Rectal smooth muscle tissue (tissue), 1 donor: ENCODE measurements around the gene GNAL.

Experiments
- H3K27ac ChIP-seq: one replicate; pipeline ENCODE4 v1.7.0; 2013; ENCODE audit warnings: low read depth, low read length, inconsistent platforms
- H3K27me3 ChIP-seq: one replicate; pipeline ENCODE4 v1.7.0; 2013; ENCODE audit warnings: low read length; ENCODE audit not compliant: control insufficient read depth, insufficient read depth
- H3K36me3 ChIP-seq: one replicate; pipeline ENCODE4 v1.7.0; 2013; ENCODE audit warnings: low read length; ENCODE audit not compliant: control insufficient read depth, insufficient read depth
- H3K4me1 ChIP-seq: one replicate; pipeline ENCODE4 v1.7.0; 2013; ENCODE audit warnings: low read length; ENCODE audit not compliant: control insufficient read depth, insufficient read depth
- H3K4me3 ChIP-seq: one replicate; pipeline ENCODE4 v1.7.0; 2013; ENCODE audit warnings: low read length
- H3K9ac ChIP-seq: one replicate; pipeline ENCODE4 v1.7.0; 2013; ENCODE audit warnings: low read length

GNAL gene

DNA sequence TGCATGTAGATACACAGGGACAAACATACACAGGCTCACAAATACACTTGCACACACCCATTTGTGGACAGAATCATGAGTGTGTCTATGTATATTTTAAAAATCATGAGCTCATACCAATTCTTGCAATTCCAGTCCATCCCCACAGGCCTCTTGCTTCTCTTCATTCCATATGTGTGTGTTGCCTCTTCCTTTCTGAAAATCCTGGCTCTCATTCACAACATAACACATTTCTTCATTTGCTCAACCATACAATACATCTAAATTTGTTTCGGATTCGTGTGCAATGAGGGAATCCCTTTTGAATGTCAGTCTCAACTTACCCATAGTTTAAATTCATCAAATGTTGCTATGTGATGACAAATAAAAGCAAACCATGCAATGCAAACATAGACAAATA, 51.4 kb downstream of the GNAL start:
- H3K4me3 ChIP-seq, result no peak overlapping the region
- H3K36me3 ChIP-seq, result no peaks in the 10 kb centered on the region
- H3K9ac ChIP-seq, result no peak overlapping the region
- H3K27ac ChIP-seq, result no peak overlapping the region
- no peaks in the 10 kb centered on the region for H3K4me1 ChIP-seq
- no peaks in the 10 kb centered on the region for H3K27me3 ChIP-seq

DNA sequence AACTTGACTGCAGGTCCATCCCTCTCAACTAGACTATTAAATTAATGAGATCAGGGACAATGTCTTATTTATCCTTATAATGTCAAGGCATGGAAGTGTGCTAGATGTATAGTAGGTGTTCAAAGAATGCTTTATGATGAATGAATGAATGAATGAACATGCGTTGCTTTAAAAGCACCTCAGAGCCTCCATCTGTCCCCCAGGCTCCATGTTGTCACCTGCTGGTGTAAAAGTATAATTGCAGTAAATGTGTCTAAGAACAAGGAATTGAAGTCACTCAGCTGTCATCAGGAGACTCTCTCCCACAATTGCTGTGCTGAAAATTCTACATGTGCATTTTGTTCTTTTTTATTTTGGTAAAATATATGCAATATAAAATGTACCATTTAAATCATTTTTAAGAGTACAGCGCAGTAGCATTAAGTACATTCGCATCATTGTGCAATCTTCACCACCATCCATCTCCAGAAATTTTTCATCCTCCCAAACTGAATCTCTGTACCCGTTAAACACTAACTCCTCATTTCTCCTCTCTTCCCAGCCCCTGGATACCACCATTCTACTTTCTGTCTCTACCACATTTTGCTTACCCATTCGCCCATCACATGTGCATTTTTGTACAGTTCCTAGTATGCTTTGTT, 52.6 kb downstream of the GNAL start:
- no peaks in the 10 kb centered on the region for H3K27me3 ChIP-seq
- H3K4me1 ChIP-seq, result no peaks in the 10 kb centered on the region
- no peak overlapping the region for H3K4me3 ChIP-seq
- H3K27ac ChIP-seq, result no peak overlapping the region
- no peaks in the 10 kb centered on the region for H3K36me3 ChIP-seq
- no peak overlapping the region for H3K9ac ChIP-seq

DNA sequence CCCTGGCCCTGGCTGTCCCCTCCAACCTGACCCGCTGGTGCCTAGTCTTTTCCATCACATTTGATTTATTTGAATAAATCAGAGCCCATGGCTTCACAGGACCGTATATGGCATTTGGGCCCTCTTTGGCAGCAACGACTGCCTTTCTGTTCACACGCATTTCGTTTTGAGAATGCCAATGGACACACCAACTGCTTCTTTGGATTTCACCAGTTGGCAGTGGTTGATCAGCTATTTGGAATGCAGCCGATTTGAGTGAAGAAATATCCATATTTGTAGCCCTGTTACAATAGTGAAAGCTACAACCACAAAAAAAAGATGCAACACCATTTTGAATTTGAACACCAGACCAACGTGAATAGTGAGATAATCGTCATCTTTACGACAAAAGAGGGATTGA, 56.5 kb downstream of the GNAL start:
- no peak overlapping the region for H3K9ac ChIP-seq
- no peak overlapping the region for H3K27ac ChIP-seq
- H3K4me3 ChIP-seq, result no peak overlapping the region
- H3K27me3 ChIP-seq, result no peaks in the 10 kb centered on the region
- no peaks in the 10 kb centered on the region for H3K4me1 ChIP-seq
- no peaks in the 10 kb centered on the region for H3K36me3 ChIP-seq

DNA sequence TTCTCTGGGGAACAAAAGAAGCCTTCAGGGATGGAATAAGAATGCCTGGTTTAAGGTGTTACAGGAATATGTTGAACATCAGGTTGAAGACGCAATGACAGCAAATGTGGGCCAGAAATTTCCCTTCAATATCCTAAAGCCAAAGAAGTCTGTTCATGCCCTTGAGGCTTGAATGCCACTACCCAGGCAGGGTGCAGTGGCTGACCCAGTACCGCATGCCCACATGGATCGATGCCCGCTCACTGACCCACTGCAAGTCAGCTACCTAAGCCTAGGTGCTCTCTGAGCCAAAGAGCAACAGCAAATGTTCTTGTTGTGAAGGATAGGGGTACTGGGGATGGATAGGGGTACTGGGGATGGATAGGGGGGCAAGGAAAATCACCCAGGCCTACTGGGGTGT, 58.2 kb downstream of the GNAL start:
- Histone ChIP-seq H3K27me3 (peaks cover 6% of the 10 kb centered on the region), H3K36me3 (no peaks in the 10 kb centered on the region), H3K4me1 (no peaks in the 10 kb centered on the region), H3K9ac (no peak overlapping the region), H3K4me3 (no peak overlapping the region), H3K27ac (no peak overlapping the region)

DNA sequence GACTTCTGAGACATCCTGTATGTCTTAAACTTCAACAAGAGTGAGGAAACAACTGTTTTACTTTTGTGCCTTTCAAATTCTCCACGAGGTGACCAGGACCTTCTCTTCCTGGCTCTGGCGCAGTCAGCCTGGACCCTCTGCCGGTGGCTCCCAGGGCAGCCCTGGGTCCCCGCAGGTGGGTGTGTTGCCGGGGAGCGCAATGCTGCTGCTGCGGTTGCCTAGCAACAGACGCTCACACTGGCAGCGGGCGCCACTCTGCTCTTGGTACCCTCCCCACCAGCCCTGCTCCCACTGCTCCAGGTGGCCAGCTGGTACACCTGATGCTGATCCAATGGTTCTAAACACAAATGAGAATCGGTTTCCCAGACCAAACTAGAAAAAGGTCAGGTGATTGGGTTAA, 58.7 kb downstream of the GNAL start:
- H3K4me1 ChIP-seq, result no peaks in the 10 kb centered on the region
- H3K9ac ChIP-seq, result no peak overlapping the region
- no peak overlapping the region for H3K4me3 ChIP-seq
- H3K27ac ChIP-seq, result no peak overlapping the region
- H3K36me3 ChIP-seq, result no peaks in the 10 kb centered on the region
- peaks cover 6% of the 10 kb centered on the region for H3K27me3 ChIP-seq

DNA sequence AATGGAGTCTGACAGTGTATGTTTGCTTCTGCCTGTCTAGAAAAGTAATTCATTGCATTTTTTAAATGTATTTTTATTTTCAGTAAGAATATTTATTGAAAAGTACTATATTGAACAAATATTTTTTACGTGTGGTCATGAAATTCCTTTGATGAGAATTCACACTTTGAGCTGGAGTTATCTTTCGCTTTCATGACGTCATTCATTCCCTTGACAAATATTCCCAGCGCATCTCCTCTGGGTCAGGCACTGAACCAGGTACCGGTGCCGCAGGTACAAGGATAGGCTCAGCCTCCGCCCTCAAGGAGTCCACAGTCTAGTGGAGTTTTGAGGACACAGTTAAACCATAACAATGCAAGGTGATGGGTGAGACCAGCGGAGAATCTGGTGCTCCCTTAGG, 60.2 kb downstream of the GNAL start:
- Histone ChIP-seq H3K4me3 (no peak overlapping the region), H3K27ac (no peak overlapping the region), H3K4me1 (no peaks in the 10 kb centered on the region), H3K27me3 (peaks cover 6% of the 10 kb centered on the region), H3K9ac (no peak overlapping the region), H3K36me3 (no peaks in the 10 kb centered on the region)

DNA sequence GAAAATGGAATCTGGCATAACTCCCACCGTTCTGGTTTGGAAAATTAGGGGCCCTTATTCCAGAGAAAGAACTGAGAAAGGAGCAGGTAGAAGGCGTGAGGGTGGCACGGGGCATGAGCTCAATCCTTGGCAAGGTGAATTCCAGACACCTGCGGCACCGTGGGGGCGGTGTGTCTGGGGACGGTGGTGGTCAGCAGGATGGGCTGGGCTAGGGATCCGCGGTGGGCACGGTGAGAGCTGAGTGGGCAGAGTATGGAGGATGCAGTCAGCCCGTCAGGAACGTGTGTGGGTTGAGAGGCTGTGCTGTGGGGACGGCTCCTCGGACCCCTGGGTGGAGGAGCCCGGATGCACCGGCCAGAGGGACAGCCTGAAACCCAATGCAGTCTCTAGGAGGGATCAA, 61.1 kb downstream of the GNAL start:
- Histone ChIP-seq H3K9ac (no peak overlapping the region), H3K27me3 (peaks cover 6% of the 10 kb centered on the region), H3K36me3 (no peaks in the 10 kb centered on the region), H3K4me1 (no peaks in the 10 kb centered on the region), H3K4me3 (no peak overlapping the region), H3K27ac (no peak overlapping the region)

DNA sequence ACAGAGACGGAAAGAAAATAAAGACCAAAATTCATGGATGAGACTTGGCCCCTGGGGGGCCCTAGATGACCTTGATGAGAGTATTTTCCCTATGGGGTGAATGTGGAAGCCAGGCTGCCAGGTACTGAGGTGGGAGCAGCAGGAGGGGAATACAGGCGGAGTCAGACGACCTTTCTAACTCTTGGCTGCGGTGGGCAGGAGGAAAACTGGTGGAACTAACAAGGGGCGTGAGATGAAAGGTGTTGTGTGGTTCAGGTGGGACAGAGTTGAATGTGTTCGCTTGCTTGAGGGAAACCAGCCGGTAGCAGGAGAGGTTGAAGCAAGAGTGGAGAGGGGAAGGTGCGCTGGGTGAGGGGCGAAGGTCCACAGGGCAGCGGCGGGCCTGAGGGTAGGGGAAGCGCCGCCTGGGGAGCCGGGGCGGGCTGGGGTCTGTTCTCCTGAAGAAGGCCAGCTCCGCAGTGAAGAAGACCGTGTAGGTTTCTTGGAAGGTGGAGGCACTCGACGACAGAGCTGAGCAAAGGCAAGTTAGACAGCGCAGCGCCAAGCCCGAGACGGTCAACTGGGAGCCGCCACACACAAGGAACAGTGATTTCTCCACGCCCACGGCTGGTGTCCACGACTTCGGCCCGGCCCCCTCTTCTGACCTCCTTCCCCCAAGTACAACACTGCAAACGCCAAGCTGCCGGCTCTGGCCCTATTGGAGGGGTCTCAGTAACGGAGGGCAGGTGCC, 61.7 kb downstream of the GNAL start:
- Histone ChIP-seq H3K36me3 (no peaks in the 10 kb centered on the region), H3K27me3 (peaks cover 6% of the 10 kb centered on the region), H3K9ac (no peak overlapping the region), H3K4me3 (no peak overlapping the region), H3K27ac (no peak overlapping the region), H3K4me1 (no peaks in the 10 kb centered on the region)

DNA sequence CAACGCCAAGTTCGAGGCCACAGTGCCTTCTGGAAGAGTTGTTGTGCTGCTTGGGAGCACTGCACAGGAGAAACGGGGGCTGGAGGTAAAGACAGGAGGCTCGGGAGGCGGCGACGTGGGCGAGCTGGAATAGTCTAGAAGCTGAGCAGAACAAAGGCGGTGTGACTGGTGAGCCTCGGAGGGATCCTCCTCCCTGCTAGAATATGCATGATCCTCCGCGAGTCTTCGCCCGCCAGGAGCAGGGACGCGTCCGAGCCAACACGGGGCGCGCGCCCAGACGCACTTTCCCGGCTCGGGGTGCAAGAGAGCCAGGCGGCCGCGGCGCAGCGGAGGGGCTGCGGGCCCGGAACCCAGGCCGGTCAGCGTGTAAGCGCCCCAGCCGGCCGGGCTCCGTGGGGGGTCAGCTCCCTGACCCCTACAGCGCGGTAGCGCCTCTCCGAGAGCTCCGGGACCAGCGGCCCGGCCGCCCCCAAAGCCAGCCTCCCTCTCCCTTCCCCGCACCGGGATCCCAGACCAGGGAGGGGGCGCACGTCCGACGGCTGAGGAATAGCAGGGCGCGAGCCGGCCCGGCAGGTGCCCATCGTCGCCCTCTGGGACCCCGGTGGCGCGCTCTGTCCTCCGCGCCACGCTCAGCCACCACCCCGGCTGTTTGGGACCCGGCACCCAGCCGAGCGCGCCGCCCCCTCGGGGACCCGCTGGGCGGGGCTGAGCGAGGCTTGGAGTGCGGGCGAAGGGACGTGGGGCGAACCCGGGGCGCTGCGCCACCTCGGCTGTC, 62.5 kb downstream of the GNAL start:
- no peak overlapping the region for H3K9ac ChIP-seq

DNA sequence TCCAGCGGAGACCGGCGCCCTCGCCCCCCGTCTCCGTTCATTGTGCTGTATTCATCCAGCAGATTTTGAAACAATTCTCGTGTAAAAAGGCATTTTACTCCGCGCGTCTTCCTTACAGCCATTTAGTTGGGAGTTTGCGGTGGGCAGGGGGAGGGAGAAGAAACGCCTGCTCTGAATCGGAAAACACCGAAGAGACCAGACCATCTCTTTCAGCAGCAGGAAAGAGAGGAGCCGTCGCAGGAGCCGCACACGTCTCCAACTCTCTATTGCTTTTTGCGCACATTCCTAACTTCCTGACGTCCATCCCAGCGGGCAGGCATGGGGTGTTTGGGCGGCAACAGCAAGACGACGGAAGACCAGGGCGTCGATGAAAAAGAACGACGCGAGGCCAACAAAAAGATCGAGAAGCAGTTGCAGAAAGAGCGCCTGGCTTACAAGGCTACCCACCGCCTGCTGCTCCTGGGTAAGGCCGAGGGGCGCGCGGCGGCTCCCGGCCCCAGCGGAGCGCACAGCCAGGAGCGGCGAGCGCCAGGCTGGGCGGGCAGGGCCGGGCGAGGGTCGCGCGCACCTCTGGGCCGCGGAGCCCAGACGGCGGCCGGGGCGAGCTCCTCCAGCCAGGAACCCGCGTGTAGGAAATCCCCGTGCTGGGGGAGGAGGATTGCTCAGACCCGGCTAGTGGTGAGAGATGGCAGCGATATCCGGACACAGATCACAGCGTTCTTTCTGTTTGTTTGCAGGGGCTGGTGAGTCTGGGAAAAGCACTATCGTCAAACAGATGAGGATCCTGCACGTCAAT, 63.2 kb downstream of the GNAL start:
- Histone ChIP-seq H3K4me1 (no peaks in the 10 kb centered on the region), H3K4me3 (peak overlapping the region; percentile 41), H3K9ac (no peak overlapping the region), H3K27ac (no peak overlapping the region), H3K27me3 (peaks cover 6% of the 10 kb centered on the region), H3K36me3 (no peaks in the 10 kb centered on the region)

More for the DNA sequence above, 62.5 kb downstream of the GNAL start:
- Histone ChIP-seq H3K36me3 (no peaks in the 10 kb centered on the region), H3K4me3 (peak overlapping the region; percentile 41), H3K27ac (no peak overlapping the region), H3K27me3 (peaks cover 6% of the 10 kb centered on the region), H3K4me1 (no peaks in the 10 kb centered on the region)

DNA sequence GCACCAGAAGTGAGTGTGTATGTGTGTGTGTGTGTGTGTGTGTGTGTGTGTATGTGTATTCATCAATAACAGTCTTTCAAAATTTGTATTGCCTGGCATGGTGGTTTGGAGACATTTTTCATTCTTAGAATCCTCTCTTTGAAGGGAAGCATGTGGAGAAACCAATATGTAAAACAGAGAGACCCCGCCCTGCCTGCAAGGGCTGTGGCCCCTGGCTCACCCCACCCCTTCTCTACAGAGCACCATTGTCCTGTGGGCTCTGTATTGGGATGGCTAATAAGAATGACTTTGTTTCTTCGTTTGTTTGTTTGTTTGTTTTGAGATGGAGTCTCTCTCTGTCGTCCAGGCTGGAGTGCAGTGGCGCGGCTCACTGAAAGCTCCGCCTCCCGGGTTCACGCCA, 65.9 kb downstream of the GNAL start:
- peaks cover 6% of the 10 kb centered on the region for H3K27me3 ChIP-seq
- H3K9ac ChIP-seq, result no peak overlapping the region
- no peak overlapping the region for H3K27ac ChIP-seq
- H3K4me1 ChIP-seq, result no peaks in the 10 kb centered on the region
- no peak overlapping the region for H3K4me3 ChIP-seq
- no peaks in the 10 kb centered on the region for H3K36me3 ChIP-seq

DNA sequence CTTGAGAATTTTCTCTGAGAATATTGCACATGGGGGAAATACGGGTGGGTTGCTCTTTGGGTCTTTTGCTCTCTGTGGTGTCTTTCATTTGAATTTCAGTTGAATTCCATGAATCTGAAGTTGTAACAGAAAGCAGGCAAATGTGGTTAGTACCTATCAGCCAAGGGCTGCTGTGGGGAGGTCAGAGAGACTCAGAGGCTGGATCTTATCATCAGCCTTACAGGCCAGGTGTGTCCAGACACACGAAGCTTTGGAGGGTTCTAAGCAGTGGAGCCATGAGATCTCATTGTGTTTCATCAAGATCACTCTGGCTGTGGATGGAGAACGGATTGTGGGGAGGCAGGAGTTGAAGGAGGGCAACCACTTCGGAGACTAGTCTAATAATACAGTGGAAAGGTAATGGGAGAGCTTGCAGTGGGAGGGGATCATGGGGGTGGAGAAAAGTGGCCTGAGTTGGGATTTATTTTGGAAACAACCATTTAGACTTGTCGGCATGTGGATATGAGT, 68.1 kb downstream of the GNAL start:
- no peaks in the 10 kb centered on the region for H3K27me3 ChIP-seq
- H3K4me1 ChIP-seq, result no peaks in the 10 kb centered on the region
- no peak overlapping the region for H3K27ac ChIP-seq
- H3K4me3 ChIP-seq, result no peak overlapping the region
- H3K36me3 ChIP-seq, result no peaks in the 10 kb centered on the region
- H3K9ac ChIP-seq, result no peak overlapping the region
